ENCODE measurements around the gene RNF17.

DNA sequence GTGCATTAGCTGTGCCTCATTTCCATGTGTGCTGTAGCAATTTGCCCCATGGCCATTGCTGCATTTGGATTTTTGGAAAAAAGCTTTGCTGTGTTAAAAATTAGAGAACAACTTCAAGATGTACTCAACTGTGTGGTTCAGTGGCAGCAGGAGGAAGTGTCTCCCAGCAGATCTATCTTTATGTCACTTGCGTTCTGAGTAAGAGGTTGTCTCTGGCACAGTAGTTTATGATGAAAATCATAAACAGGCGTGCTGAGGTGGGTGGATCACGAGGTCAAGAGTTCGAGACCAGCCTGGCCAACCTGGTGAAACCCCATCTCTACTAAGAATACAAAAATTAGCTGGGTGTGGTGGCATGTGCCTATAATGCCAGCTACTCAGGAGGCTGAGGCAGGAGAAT, 29.0 kb upstream of the RNF17 start:
- TF ChIP-seq CTCF (IDR thresholded peaks at IDR 0.05) (no peak), POLR2A (IDR thresholded peaks at IDR 0.05) (no peak)
